Vagina (tissue), 2 donors: ENCODE results near the gene CDC45. TPM values are rescaled to one million over a fixed set of nuclear protein-coding genes. Genes with fewer than 3 reads are reported as not detected.

Experiments used
- DNase-seq, 2 donors: peaks; one replicate each; pipeline ENCODE4 v3.0.0-alpha.2; 2017; ENCODE audit errors: extremely low spot score in 2 of 2
- H3K27ac ChIP-seq: fragments of 200-600 bp; sonication (generic); one replicate; pipeline ENCODE4 v1.5.1; 2019
- H3K27me3 ChIP-seq: fragments of 200-600 bp; sonication (generic); one replicate; pipeline ENCODE4 v1.5.1; 2019
- H3K36me3 ChIP-seq, 2 donors: fragments of 200-600 bp; sonication (generic); one replicate each; pipeline ENCODE4 v1.5.1; 2017 to 2019
- H3K4me1 ChIP-seq: fragments of 200-600 bp; sonication (generic); one replicate; pipeline ENCODE4 v1.5.1; 2019
- H3K4me3 ChIP-seq, 2 donors: fragments of 200-600 bp; sonication (generic); 1 replicate in 1 of 2; 2 replicates in 1 of 2; pipeline ENCODE4 v1.5.1; 2016 to 2019
- H3K9me3 ChIP-seq: fragments of 200-600 bp; sonication (generic); one replicate; pipeline ENCODE4 v1.5.1; 2019
- POLR2A ChIP-seq, 2 donors: fragments of 450-650 bp; IDR thresholded peaks; one replicate each; pipeline ENCODE4 v1.6.1; 2017; ENCODE audit warnings: antibody characterized with exemption in 2 of 2, mild to moderate bottlenecking in 2 of 2, moderate library complexity in 2 of 2
- POLR2AphosphoS5 ChIP-seq, 2 donors: sonication (generic); formaldehyde crosslinking; IDR thresholded peaks; one replicate each; pipeline ENCODE4 v1.9.0; 2017; ENCODE audit warnings: antibody characterized with exemption in 2 of 2, mild to moderate bottlenecking in 2 of 2, low read depth in 1 of 2; ENCODE audit not compliant: insufficient read depth in 1 of 2
- intact Hi-C: fragments of 100-400 bp; cut with DNase I; formaldehyde crosslinking; loops from one replicate; pipeline ENCODE4 v1.15.1; 2023
- total RNA-seq: library from RNA; depleted of rRNA; stranded (reverse); fragments of >200 nt; gene quantifications from one replicate; pipeline ENCODE4 v1.2.3, GENCODE V29; 2016
- TF ChIP-seq, protein P1 (sequence below), 3 experiments: fragments of 450-650 bp in 2 of 3; fragments of 200-600 bp in 1 of 3; sonication (generic) in 1 of 3; IDR thresholded peaks; one replicate each; pipeline ENCODE4 v1.5.1; 2017 to 2019; ENCODE audit warnings: antibody characterized with exemption in 3 of 3, mild to moderate bottlenecking in 2 of 3, moderate library complexity in 2 of 3

The CDC45 gene
- total RNA-seq, 1 donor from 2014 or later, result 0.74 TPM

DNA sequence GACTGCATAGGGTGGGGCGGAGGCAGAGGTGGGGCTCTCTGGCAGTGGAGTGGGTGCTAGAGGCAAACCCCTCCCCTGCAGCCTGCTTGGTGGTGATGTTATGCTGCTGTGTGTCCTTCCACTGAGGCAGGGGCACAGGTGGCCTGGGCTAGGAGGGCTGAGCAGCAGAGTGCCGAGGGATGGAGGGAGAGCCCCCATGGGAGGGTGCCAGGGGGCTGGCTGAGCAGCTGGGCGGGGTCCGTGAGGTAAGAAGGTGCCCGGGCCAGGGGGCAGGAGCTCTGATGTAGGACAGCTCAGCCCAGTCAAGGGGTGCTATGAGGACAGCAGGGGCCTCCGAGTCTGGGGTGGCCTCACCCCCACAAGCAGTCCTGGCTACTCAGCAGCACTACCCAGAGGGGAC lies 40.3 kb downstream of the CDC45 start:
- H3K36me3 ChIP-seq, result no peaks in the 10 kb centered on the region
- intact Hi-C loops, result no loop called here
- no peak for DNase-seq
- no peaks in the 10 kb centered on the region for H3K27me3 ChIP-seq
- H3K9me3 ChIP-seq, result no peaks in the 10 kb centered on the region
- no peak overlapping the region for H3K4me3 ChIP-seq
- peaks cover 20% of the 10 kb centered on the region for H3K4me1 ChIP-seq
- no peak overlapping the region for H3K27ac ChIP-seq
- TF ChIP-seq POLR2AphosphoS5 (IDR thresholded peaks at IDR 0.05; ENCODE audit: insufficient read depth in 1 of 2, low read depth in 1 of 2) (no peak), POLR2A (IDR thresholded peaks at IDR 0.05) (no peak)
- TF ChIP-seq, protein P1, sequence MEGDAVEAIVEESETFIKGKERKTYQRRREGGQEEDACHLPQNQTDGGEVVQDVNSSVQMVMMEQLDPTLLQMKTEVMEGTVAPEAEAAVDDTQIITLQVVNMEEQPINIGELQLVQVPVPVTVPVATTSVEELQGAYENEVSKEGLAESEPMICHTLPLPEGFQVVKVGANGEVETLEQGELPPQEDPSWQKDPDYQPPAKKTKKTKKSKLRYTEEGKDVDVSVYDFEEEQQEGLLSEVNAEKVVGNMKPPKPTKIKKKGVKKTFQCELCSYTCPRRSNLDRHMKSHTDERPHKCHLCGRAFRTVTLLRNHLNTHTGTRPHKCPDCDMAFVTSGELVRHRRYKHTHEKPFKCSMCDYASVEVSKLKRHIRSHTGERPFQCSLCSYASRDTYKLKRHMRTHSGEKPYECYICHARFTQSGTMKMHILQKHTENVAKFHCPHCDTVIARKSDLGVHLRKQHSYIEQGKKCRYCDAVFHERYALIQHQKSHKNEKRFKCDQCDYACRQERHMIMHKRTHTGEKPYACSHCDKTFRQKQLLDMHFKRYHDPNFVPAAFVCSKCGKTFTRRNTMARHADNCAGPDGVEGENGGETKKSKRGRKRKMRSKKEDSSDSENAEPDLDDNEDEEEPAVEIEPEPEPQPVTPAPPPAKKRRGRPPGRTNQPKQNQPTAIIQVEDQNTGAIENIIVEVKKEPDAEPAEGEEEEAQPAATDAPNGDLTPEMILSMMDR (IDR thresholded peaks at IDR 0.05), result no peak

DNA sequence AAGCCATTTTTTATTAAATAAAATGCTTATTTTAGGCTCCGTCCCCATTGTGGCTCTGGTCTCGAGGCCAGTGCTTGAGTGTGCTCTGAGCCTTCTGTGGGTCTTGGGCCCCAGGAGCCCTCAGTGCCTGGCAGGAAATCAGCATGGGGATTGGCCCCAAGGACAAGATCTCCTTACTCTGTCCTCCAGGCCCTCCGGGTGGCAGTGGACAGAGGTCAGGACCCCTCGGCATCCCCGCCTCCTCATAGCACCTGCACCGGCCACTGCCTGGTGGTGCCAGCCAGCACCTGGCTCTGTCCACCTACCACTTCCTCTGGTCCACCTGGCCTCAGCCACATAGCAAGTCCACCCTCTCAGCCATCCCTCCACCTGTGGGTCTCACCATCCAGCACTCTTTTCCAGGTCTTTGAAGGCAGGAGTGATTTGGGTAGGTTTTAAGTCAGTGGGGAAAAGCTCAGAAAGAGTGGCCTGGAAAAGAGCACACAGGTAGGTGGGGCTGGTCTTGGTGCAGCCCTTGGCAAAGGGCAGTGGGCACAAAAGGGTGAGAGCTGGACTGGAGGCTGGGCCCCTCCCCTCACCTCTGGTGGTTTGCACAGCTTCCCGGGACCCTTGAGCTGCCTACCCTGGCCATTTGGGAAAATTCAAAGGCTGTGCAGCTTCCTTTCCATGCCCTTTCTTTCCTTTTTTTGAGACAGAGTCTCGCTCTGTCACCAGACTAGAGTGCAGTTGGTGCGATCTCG lies 41.0 kb downstream of the CDC45 start:
- DNase-seq, result peak in 1 of 2 donors; percentile 81
- no peaks in the 10 kb centered on the region for H3K9me3 ChIP-seq
- H3K4me1 ChIP-seq, result peaks cover 20% of the 10 kb centered on the region
- H3K4me3 ChIP-seq, result peak overlapping the region; percentile 10 to 38
- no peak overlapping the region for H3K27ac ChIP-seq
- H3K36me3 ChIP-seq, result no peaks in the 10 kb centered on the region
- intact Hi-C loops, result no loop called here
- TF ChIP-seq POLR2AphosphoS5 (IDR thresholded peaks at IDR 0.05; ENCODE audit: insufficient read depth in 1 of 2, low read depth in 1 of 2), result peak in 1 of 2 donors; percentile 1
- TF ChIP-seq POLR2A (IDR thresholded peaks at IDR 0.05), result no peak
- no peaks in the 10 kb centered on the region for H3K27me3 ChIP-seq

DNA sequence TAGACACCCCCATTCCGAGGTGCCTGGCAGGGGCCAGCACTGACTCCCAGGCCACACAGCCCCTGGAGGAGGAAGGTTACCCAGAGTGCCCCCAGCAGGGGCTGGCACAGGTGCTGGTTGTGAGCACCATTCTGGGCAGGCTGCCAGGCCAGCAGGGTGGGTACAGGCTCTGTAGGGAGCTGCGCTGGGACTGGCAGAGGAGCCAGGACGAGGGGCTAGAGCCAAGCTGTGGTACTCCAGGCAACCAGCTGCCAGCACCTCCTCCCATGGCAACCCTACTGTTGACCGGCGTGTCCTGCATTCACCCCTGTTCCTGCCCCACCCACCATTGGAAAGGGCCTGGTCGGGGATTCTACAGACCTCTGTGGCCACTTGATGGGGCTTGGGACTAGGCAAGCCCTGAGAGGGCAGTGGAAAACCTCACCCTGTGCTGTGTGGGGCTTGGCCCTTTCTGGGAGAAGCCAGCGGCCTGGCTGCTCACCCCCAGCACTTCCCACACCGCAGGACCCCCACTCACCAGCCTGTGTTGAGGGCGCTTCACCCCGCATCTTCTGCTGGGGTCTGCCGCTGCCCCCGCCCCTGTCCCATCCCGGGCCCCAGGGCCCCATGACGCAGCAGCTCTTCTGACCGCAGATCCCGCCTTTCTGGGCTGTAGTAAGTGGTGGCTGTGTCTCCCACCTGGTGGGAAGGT lies 42.6 kb downstream of the CDC45 start:
- H3K9me3 ChIP-seq, result no peaks in the 10 kb centered on the region
- TF ChIP-seq, protein P1 (IDR thresholded peaks at IDR 0.05), result no peak
- TF ChIP-seq POLR2AphosphoS5 (IDR thresholded peaks at IDR 0.05; ENCODE audit: insufficient read depth in 1 of 2, low read depth in 1 of 2) (no peak), POLR2A (IDR thresholded peaks at IDR 0.05) (no peak)
- intact Hi-C loops, result no loop called here
- H3K4me3 ChIP-seq, result peak overlapping the region; percentile 38 to 44
- peaks cover 20% of the 10 kb centered on the region for H3K4me1 ChIP-seq
- peak in 1 of 2 donors; percentile 71 for DNase-seq
- peak overlapping the region; percentile 68 for H3K27ac ChIP-seq
- H3K36me3 ChIP-seq, result no peaks in the 10 kb centered on the region
- no peaks in the 10 kb centered on the region for H3K27me3 ChIP-seq

DNA sequence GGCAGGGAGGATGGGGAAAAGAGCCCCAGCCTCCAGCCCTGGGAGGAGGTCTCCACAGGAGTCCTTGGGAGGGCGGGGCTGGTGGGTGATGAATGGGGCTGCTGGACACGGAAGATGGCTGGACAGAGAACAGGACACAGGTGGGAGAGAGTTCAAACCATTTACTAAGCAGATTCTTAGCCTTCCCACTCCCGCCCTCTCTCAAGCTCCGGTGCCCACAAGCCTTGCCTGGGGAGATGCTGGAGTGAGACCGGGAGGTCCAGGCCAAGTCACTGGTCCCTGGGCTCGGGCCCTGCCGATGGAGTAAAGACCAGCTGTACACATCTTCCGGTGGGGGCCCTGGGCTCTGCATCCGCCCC lies 43.1 kb downstream of the CDC45 start:
- H3K36me3 ChIP-seq, result no peaks in the 10 kb centered on the region
- no peaks in the 10 kb centered on the region for H3K9me3 ChIP-seq
- H3K4me1 ChIP-seq, result peaks cover 20% of the 10 kb centered on the region
- TF ChIP-seq POLR2AphosphoS5 (IDR thresholded peaks at IDR 0.05; ENCODE audit: insufficient read depth in 1 of 2, low read depth in 1 of 2), result no peak
- no peak for TF ChIP-seq POLR2A (IDR thresholded peaks at IDR 0.05)
- intact Hi-C loops, result no loop called here
- DNase-seq, result no peak
- peak overlapping the region; percentile 38 to 44 for H3K4me3 ChIP-seq
- peak overlapping the region; percentile 68 for H3K27ac ChIP-seq
- H3K27me3 ChIP-seq, result no peaks in the 10 kb centered on the region

DNA sequence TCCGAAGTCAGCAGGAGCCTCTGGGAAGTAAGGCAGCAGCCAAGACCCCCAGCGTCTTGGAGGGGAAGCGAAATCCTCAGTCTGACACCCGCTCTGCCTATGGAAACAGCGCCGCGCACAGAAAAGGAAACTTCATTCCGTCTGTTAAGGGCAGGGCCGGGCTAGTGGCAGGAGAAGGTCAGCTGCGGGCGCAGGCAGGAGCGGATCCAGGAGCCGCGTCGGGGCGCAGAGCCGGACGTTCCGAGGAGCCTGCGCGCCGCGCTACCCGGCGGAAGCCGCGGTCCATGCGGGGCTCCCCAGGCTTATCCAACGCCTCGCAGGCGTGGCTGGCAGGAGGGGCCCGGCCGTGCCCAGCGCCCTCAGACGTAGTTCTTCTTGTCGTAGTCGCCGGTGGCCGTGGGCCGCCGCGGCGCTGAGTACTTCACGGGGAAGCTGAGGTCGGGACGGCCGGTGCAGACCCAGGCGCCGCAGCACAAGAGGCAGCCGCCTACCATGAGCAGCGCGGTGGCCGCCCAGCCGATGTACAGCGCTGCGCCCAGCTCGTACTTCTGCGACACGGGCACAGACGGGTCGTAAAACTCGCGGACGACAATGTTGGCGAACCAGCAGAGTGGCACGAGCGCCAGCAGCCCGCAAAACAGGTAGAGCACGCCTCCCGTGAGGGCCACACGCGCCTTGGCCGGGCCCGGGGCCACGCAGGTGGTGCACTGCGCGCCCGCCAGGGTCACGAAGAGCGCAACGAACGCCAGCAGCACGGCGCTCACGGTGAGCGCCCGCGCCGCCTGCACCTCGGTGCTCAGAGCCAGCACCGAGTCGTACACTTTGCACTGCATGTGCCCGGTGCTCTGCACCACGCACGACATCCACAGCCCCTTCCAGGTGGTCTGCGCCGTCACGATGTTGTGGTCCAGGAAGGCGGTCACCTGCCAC lies 43.8 kb downstream of the CDC45 start:
- peaks cover 20% of the 10 kb centered on the region for H3K4me1 ChIP-seq
- DNase-seq, result no peak
- H3K4me3 ChIP-seq, result peak overlapping the region; percentile 38 to 44
- no peaks in the 10 kb centered on the region for H3K36me3 ChIP-seq
- peak overlapping the region; percentile 68 for H3K27ac ChIP-seq
- H3K9me3 ChIP-seq, result no peaks in the 10 kb centered on the region
- TF ChIP-seq POLR2A (IDR thresholded peaks at IDR 0.05), result no peak
- TF ChIP-seq, protein P1 (IDR thresholded peaks at IDR 0.05), result no peak
- no peak for TF ChIP-seq POLR2AphosphoS5 (IDR thresholded peaks at IDR 0.05; ENCODE audit: insufficient read depth in 1 of 2, low read depth in 1 of 2)
- intact Hi-C loops, result no loop called here
- H3K27me3 ChIP-seq, result no peaks in the 10 kb centered on the region
